OCI-LY1 (cell line): ENCODE measurements around the gene EEF1E1.

Experiments
- CTCF ChIP-seq: fragments of 200-600 bp; sonication (generic), shearing (Covaris generic); IDR thresholded peaks from 2 replicates; pipeline ENCODE4 v1.5.1; 2017; ENCODE audit warnings: mild to moderate bottlenecking, antibody characterized with exemption, low read length, moderate library complexity, mixed read lengths
- EZH2 ChIP-seq: fragments of 200-600 bp; sonication (generic), shearing (Covaris generic); IDR thresholded peaks from 2 replicates; pipeline ENCODE4 v1.8.0; 2017; ENCODE audit warnings: borderline replicate concordance, mixed run types, mild to moderate bottlenecking, antibody characterized with exemption, low read length, moderate library complexity, mixed read lengths

GRCh38 chr6:8063761-8064637 lies 38.3 kb downstream of the EEF1E1 start, which contains the start of gene BLOC1S5:
- TF ChIP-seq CTCF (no peak), EZH2 (no peak)
